Measurements from ENCODE around the gene SLC25A20.

SLC25A20 gene

GRCh38 chr3:48881006-48881405 is 17.7 kb downstream of the SLC25A20 start:
- H3K4me3 ChIP-seq (ENCODE audit: low read depth, low read length) = no peak overlapping the region
- DNase-seq (ENCODE audit: low read depth) = no peak
- TF ChIP-seq CTCF (IDR thresholded peaks at IDR 0.05; ENCODE audit: control insufficient read depth, extremely low read depth, insufficient read depth) = no peak

GRCh38 chr3:48879994-48880377 is 18.7 kb downstream of the SLC25A20 start:
- no peak overlapping the region for H3K4me3 ChIP-seq (ENCODE audit: low read depth, low read length)
- no peak for TF ChIP-seq CTCF (IDR thresholded peaks at IDR 0.05; ENCODE audit: control insufficient read depth, extremely low read depth, insufficient read depth)
- DNase-seq (ENCODE audit: low read depth) = no peak

GRCh38 chr3:48879307-48879993 is 19.2 kb downstream of the SLC25A20 start:
- no peak for TF ChIP-seq CTCF (IDR thresholded peaks at IDR 0.05; ENCODE audit: control insufficient read depth, extremely low read depth, insufficient read depth)
- no peak for DNase-seq (ENCODE audit: low read depth)
- H3K4me3 ChIP-seq (ENCODE audit: low read depth, low read length) = no peak overlapping the region

GRCh38 chr3:48877671-48878070 is 21.0 kb downstream of the SLC25A20 start:
- no peak for DNase-seq (ENCODE audit: low read depth)
- no peak for TF ChIP-seq CTCF (IDR thresholded peaks at IDR 0.05; ENCODE audit: control insufficient read depth, extremely low read depth, insufficient read depth)
- H3K4me3 ChIP-seq (ENCODE audit: low read depth, low read length) = no peak overlapping the region

- H3K4me3 ChIP-seq (ENCODE audit: low read depth, low read length) = no peak overlapping the region
- no peak for DNase-seq (ENCODE audit: low read depth)
- no peak for TF ChIP-seq CTCF (IDR thresholded peaks at IDR 0.05; ENCODE audit: control insufficient read depth, extremely low read depth, insufficient read depth)
These were observed 35.6 kb downstream of the SLC25A20 start for GRCh38 chr3:48863122-48863521.

GRCh38 chr3:48859206-48859605 is 39.5 kb downstream of the SLC25A20 start:
- no peak for DNase-seq (ENCODE audit: low read depth)
- no peak for TF ChIP-seq CTCF (IDR thresholded peaks at IDR 0.05; ENCODE audit: control insufficient read depth, extremely low read depth, insufficient read depth)
- H3K4me3 ChIP-seq (ENCODE audit: low read depth, low read length) = no peak overlapping the region

GRCh38 chr3:48858709-48859108 is 40.0 kb downstream of the SLC25A20 start:
- no peak for DNase-seq (ENCODE audit: low read depth)
- TF ChIP-seq CTCF (IDR thresholded peaks at IDR 0.05; ENCODE audit: control insufficient read depth, extremely low read depth, insufficient read depth) = no peak
- no peak overlapping the region for H3K4me3 ChIP-seq (ENCODE audit: low read depth, low read length)
